B cell (primary cell): ENCODE data around the gene NAXE. TPM values are rescaled to one million over a fixed set of nuclear protein-coding genes. Genes with fewer than 3 reads are reported as not detected.
"Not testable (repeated sequence)": the region's sequence is repeated elsewhere in the genome, so short reads cannot be mapped to it uniquely, and the experiment has no call there.

Experiments used
- ATAC-seq: fragments of 200-7000 bp; cut with Tn5 transposase; one replicate; pipeline ENCODE4 v1.10.0; 2021; ENCODE audit warnings: low read depth, mild to moderate bottlenecking, moderate number of reproducible peaks, moderate library complexity
- CTCF ChIA-PET: fragments of 350-600 bp; sonication (Branson Sonifier 250); formaldehyde crosslinking; loops from one replicate; lab custom pipeline; 2021; ENCODE audit warnings: antibody characterized with exemption, inconsistent platforms; lab: Charles Lee
- POLR2A ChIA-PET: fragments of 350-600 bp; sonication (Branson Sonifier 250); formaldehyde crosslinking; loops from one replicate; lab custom pipeline; 2021; ENCODE audit warnings: antibody characterized with exemption; lab: Charles Lee
- DNase-seq: peaks from one replicate; pipeline ENCODE4 v3.0.0; 2013
- H2AFZ ChIP-seq: 2 replicates; pipeline ENCODE4 v1.6.1; 2012; ENCODE audit warnings: mild to moderate bottlenecking, low read depth, low read length; ENCODE audit not compliant: insufficient read depth, poor library complexity, severe bottlenecking
- H3K27ac ChIP-seq, 2 donors: 1 replicate in 1 of 2; 2 replicates in 1 of 2; pipeline ENCODE4 v1.5.1; 2012 to 2013; ENCODE audit warnings: low read length in 2 of 2, mild to moderate bottlenecking in 2 of 2, moderate library complexity in 1 of 2
- H3K27me3 ChIP-seq, 4 experiments: fragments of 200-600 bp in 1 of 4; sonication (generic) in 1 of 4; replicated peaks in 1 of 4; 1 replicate in 2 of 4; 2 replicates in 2 of 4; pipeline versions ENCODE4 v1.6.1 to v1.7.0; 2013 to 2016; ENCODE audit warnings: low read length in 3 of 4, mild to moderate bottlenecking in 2 of 4, mixed read lengths in 1 of 4, moderate library complexity in 1 of 4; ENCODE audit not compliant: insufficient read depth in 4 of 4, control insufficient read depth in 3 of 4; ENCODE audit errors: control extremely low read depth in 1 of 4
- H3K36me3 ChIP-seq, 2 experiments: replicated peaks in 1 of 2; 1 replicate in 1 of 2; 2 replicates in 1 of 2; pipeline versions ENCODE4 v1.6.1 to v1.7.1; 2013; ENCODE audit warnings: low read length in 1 of 2; ENCODE audit not compliant: insufficient read depth in 2 of 2, control insufficient read depth in 1 of 2; ENCODE audit errors: control extremely low read depth in 1 of 2, extremely low read depth in 1 of 2
- H3K4me1 ChIP-seq, 2 donors: fragments of 200-600 bp in 1 of 2; sonication (generic) in 1 of 2; 1 replicate in 1 of 2; 2 replicates in 1 of 2; pipeline versions ENCODE4 v1.5.1 to v1.6.1; 2013 to 2017; ENCODE audit warnings: low read length in 2 of 2; ENCODE audit not compliant: control insufficient read depth in 2 of 2, insufficient read depth in 2 of 2
- H3K4me2 ChIP-seq: replicated peaks from 2 replicates; pipeline ENCODE3; 2012; ENCODE audit warnings: mild to moderate bottlenecking, low read depth, low read length; ENCODE audit not compliant: poor library complexity, severe bottlenecking
- H3K4me3 ChIP-seq, 5 experiments: fragments of 200-600 bp in 1 of 5; sonication (generic) in 1 of 5; 1 replicate in 3 of 5; 2 replicates in 2 of 5; pipeline versions ENCODE4 v1.5.1 to v1.7.0; 2011 to 2016; ENCODE audit warnings: low read length in 4 of 5, mild to moderate bottlenecking in 4 of 5, low read depth in 2 of 5, control low read depth in 1 of 5, moderate library complexity in 1 of 5; ENCODE audit not compliant: insufficient read depth in 1 of 5; ENCODE audit errors: control extremely low read depth in 1 of 5, extremely low read depth in 1 of 5
- H3K79me2 ChIP-seq: fragments of 200-600 bp; sonication (generic); one replicate; pipeline ENCODE4 v1.6.0; 2016; ENCODE audit warnings: low read length; ENCODE audit not compliant: control insufficient read depth, insufficient read depth
- H3K9ac ChIP-seq: fragments of 200-600 bp; sonication (generic); 2 replicates; pipeline ENCODE4 v1.6.1; 2017; ENCODE audit warnings: mild to moderate bottlenecking, low read length, moderate library complexity
- H3K9me3 ChIP-seq, 3 donors: one replicate each; pipeline versions ENCODE4 v1.6.1 to v1.7.1; 2013; ENCODE audit warnings: low read length in 2 of 3; ENCODE audit not compliant: control insufficient read depth in 2 of 3, insufficient read depth in 1 of 3; ENCODE audit errors: control extremely low read depth in 1 of 3
- H4K20me1 ChIP-seq: 2 replicates; pipeline ENCODE4 v1.6.0; 2012; ENCODE audit warnings: mild to moderate bottlenecking, low read length; ENCODE audit not compliant: insufficient read depth, control insufficient read depth, poor library complexity, severe bottlenecking
- H3K27ac Mint-ChIP-seq: one replicate; pipeline ENCODE4 v1.8.0; 2021; ENCODE audit warnings: mixed read lengths
- H3K27me3 Mint-ChIP-seq: one replicate; pipeline ENCODE4 v1.8.0; 2021; ENCODE audit warnings: mixed read lengths
- H3K4me1 Mint-ChIP-seq: one replicate; pipeline ENCODE4 v1.8.0; 2021; ENCODE audit warnings: mixed read lengths
- H3K4me3 Mint-ChIP-seq: one replicate; pipeline ENCODE4 v1.8.0; 2021; ENCODE audit warnings: mixed read lengths
- H3K9me3 Mint-ChIP-seq: one replicate; pipeline ENCODE4 v1.8.0; 2022; ENCODE audit warnings: mixed read lengths; ENCODE audit not compliant: insufficient read depth
- EZH2 ChIP-seq: IDR thresholded peaks from 2 replicates; pipeline ENCODE4 v1.6.1; 2012; ENCODE audit warnings: borderline replicate concordance, low read depth, mild to moderate bottlenecking, moderate library complexity, low read length; ENCODE audit not compliant: insufficient read depth, poor library complexity, severe bottlenecking
- WGBS: methylation state at CpG from one replicate; pipeline ENCODE4 v1.1.5; 2013; ENCODE audit warnings: missing lambda C conversion rate; ENCODE audit not compliant: insufficient coverage; 5-methylcytosine and 5-hydroxymethylcytosine counted together
- intact Hi-C: fragments of 100-400 bp; cut with micrococcal nuclease; formaldehyde crosslinking; loops from one replicate; pipeline ENCODE4 v1.10.0; 2022
- polyA plus RNA-seq: library from polyadenylated mRNA; depleted of rRNA; stranded (reverse); fragments of >200 nt; gene quantifications from 2 replicates; pipeline ENCODE4 v1.2.3, GENCODE V29; 2012
- total RNA-seq, 2 donors: library from RNA; stranded (reverse); fragments of 120-200 nt in 1 of 2; gene quantifications; 1 replicate in 1 of 2; 2 replicates in 1 of 2; pipeline versions ENCODE4 v1.2.3 to v1.2.4, GENCODE V29; 2013 to 2022
- TF ChIP-seq, protein P1 (sequence below): fragments of 200-600 bp; IDR thresholded peaks from one replicate; pipeline ENCODE4 v1.8.0; 2022; ENCODE audit warnings: antibody characterized with exemption, mild to moderate bottlenecking

NAXE gene
- total and polyA plus RNA-seq, 2 donors (not counting 1 experiment from before 2014, with no cell fraction given), result 42.8 to 59.7 TPM

DNA sequence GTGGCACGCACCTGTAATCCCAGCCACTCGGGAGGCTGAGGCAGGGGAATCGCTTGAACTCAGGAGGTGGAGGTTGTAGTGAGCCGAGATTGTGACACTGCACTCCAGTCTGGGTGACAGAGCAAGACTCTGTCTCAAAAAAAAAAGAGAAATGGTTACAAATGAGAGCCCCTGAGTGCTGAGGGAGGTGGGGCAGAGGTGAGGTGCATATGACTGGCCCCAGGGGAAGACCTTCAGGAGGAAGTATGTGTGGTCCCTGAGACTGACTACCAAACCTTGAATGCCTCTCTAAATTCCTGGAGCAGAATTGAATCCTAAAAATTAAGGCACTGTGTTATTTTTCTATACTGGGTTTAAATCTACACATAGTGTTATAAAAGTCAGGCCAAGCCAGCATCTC is 15.8 kb downstream of the NAXE start:
- Histone ChIP-seq H3K27ac (peak overlapping the region; percentile 45 to 51), H3K4me3 (peak overlapping the region in 1 of 5 experiments; percentile 11), H3K4me2 (peak overlapping the region; percentile 59), H3K4me1 (peaks cover 26 to 32% of the 10 kb centered on the region in 2 donors), H3K79me2 (peaks cover 14% of the 10 kb centered on the region)
- H3K36me3 ChIP-seq, H3K27me3 Mint-ChIP-seq, H4K20me1 ChIP-seq, H3K9me3 Mint-ChIP-seq, H3K9ac ChIP-seq, H2AFZ ChIP-seq, H3K9me3 ChIP-seq, H3K27me3 ChIP-seq: not testable (repeated sequence)
- POLR2A ChIA-PET, result interaction anchor here (0.7 to 1.3 kb wide), 3 partner anchors 28 to 102 kb away, joined by 3 to 6 read pairs (median 6); partner anchors contain the start of gene TTC24
- CTCF ChIA-PET, result interaction anchor here (2.0 to 7.8 kb wide), 10 partner anchors 10 to 223 kb away, joined by 9 to 126 read pairs (median 32); partner anchors contain the start of genes GPATCH4, NAXE and TTC24
- DNase-seq (peak; percentile 85), ATAC-seq (peak; percentile 83)
- peak overlapping the region; percentile 62 for H3K27ac Mint-ChIP-seq
- H3K4me1 Mint-ChIP-seq, result peaks cover 30% of the 10 kb centered on the region
- intact Hi-C loops, result loop anchor here (5.0 kb wide), 1 partner anchor 35 kb away; the partner anchor contains the start of gene IQGAP3
- peak overlapping the region; percentile 63 for H3K4me3 Mint-ChIP-seq
- WGBS, result 41% methylated on average over 4 of the region's 4 CpGs

DNA sequence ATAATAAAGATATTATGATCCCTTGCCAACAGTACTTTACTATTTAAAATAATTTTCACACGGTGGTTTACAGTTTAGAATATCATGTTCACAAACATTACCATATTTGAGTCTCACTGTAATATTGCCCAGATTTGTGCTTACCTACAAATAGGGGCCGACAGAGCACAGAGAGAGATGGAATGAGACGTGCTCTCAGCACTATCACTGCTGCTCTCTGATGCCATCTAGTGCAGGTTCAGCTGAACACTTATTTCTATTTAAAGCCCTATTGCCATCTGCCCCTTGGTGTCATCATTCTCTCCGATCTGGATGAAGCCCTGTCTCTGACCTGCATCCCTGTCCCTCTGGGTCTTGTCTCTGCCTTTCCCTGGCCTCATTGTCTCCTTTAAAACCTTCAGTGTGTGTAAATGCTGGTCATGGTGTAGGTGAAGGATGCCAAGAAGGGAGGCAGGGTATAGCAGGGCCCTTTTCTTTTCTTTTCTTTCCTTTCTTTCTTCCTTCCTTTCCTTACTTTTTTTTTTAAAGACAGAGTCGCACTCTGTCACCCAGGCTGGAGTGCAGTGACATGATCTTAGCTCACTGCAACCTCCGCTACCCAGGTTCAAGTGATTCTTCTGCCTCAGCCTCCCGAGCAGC is 16.6 kb downstream of the NAXE start:
- POLR2A ChIA-PET, result interaction anchor here (1.0 to 1.8 kb wide), 5 partner anchors 17 to 127 kb away, joined by 5 to 8 read pairs (median 6); partner anchors contain the start of genes MEF2D, NAXE and TTC24
- Histone ChIP-seq H3K9me3 (no peaks in the 10 kb centered on the region), H3K4me1 (peaks cover 22 to 28% of the 10 kb centered on the region in 2 donors), H4K20me1 (no peaks in the 10 kb centered on the region), H3K27me3 (peaks cover 0 to 10% (median 3%) of the 10 kb centered on the region in 4 experiments), H3K4me3 (no peak overlapping the region), H3K36me3 (no peaks in the 10 kb centered on the region), H3K27ac (no peak overlapping the region), H3K4me2 (peak overlapping the region; percentile 59), H2AFZ (no peak overlapping the region), H3K9ac (no peak overlapping the region), H3K79me2 (peaks cover 6% of the 10 kb centered on the region)
- CTCF ChIA-PET, result interaction anchor here (0.6 to 7.8 kb wide), 33 partner anchors 9 to 242 kb away, joined by 3 to 126 read pairs (median 6); partner anchors contain the start of genes GPATCH4, IQGAP3, MEF2D and NAXE
- peak overlapping the region; percentile 71 for H3K4me3 Mint-ChIP-seq
- 23% methylated on average over 5 of the region's 7 CpGs for WGBS
- peak; percentile 81 for ATAC-seq
- peaks cover 10% of the 10 kb centered on the region for H3K27me3 Mint-ChIP-seq
- peak overlapping the region; percentile 81 for H3K27ac Mint-ChIP-seq
- peak; percentile 86 for DNase-seq
- H3K9me3 Mint-ChIP-seq, result no peaks in the 10 kb centered on the region
- intact Hi-C loops, result loop anchor here (1.0 to 5.0 kb wide), 6 partner anchors 24 to 161 kb away; partner anchors contain the start of genes IQGAP3 and MEF2D
- TF ChIP-seq, protein P1, sequence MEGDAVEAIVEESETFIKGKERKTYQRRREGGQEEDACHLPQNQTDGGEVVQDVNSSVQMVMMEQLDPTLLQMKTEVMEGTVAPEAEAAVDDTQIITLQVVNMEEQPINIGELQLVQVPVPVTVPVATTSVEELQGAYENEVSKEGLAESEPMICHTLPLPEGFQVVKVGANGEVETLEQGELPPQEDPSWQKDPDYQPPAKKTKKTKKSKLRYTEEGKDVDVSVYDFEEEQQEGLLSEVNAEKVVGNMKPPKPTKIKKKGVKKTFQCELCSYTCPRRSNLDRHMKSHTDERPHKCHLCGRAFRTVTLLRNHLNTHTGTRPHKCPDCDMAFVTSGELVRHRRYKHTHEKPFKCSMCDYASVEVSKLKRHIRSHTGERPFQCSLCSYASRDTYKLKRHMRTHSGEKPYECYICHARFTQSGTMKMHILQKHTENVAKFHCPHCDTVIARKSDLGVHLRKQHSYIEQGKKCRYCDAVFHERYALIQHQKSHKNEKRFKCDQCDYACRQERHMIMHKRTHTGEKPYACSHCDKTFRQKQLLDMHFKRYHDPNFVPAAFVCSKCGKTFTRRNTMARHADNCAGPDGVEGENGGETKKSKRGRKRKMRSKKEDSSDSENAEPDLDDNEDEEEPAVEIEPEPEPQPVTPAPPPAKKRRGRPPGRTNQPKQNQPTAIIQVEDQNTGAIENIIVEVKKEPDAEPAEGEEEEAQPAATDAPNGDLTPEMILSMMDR, result peak; percentile 80
- TF ChIP-seq EZH2, result no peak
- H3K4me1 Mint-ChIP-seq, result peaks cover 26% of the 10 kb centered on the region
